Uterus (tissue), 4 donors: ENCODE results near the gene DPP6. TPM values are rescaled to one million over a fixed set of nuclear protein-coding genes. Genes with fewer than 3 reads are reported as not detected.

ENCODE experiments used
- DNase-seq, 2 donors: peaks; one replicate each; pipeline ENCODE4 v3.0.0-alpha.2; 2019 to 2020
- H3K27ac ChIP-seq, 2 donors: fragments of 200-600 bp; sonication (generic); 1 replicate in 1 of 2; 2 replicates in 1 of 2; pipeline ENCODE4 v1.5.1; 2016 to 2018
- H3K27me3 ChIP-seq, 2 donors: fragments of 200-600 bp; sonication (generic); one replicate each; pipeline ENCODE4 v1.5.1; 2018 to 2019; ENCODE audit warnings: control low read depth in 1 of 2
- H3K36me3 ChIP-seq, 2 donors: fragments of 200-600 bp; sonication (generic); one replicate each; pipeline ENCODE4 v1.5.1; 2019; ENCODE audit warnings: control low read depth in 1 of 2
- H3K4me1 ChIP-seq, 2 donors: fragments of 200-600 bp; sonication (generic); one replicate each; pipeline ENCODE4 v1.5.1; 2018 to 2019; ENCODE audit warnings: control low read depth in 1 of 2
- H3K4me3 ChIP-seq, 2 donors: fragments of 200-600 bp; sonication (generic); 1 replicate in 1 of 2; 2 replicates in 1 of 2; pipeline ENCODE4 v1.5.1; 2018 to 2019; ENCODE audit warnings: mild to moderate bottlenecking in 1 of 2
- H3K9me3 ChIP-seq, 2 donors: fragments of 200-600 bp; sonication (generic); one replicate each; pipeline ENCODE4 v1.5.1; 2019; ENCODE audit warnings: control low read depth in 1 of 2
- CTCF ChIP-seq, 4 experiments: fragments of 200-600 bp in 2 of 4; fragments of 450-650 bp in 2 of 4; sonication (generic) in 2 of 4; IDR thresholded peaks; one replicate each; pipeline ENCODE4 v1.5.1; 2016 to 2019; ENCODE audit warnings: antibody characterized with exemption in 4 of 4, mild to moderate bottlenecking in 2 of 4, moderate library complexity in 1 of 4
- POLR2A ChIP-seq, 2 donors: fragments of 450-650 bp; IDR thresholded peaks; one replicate each; pipeline ENCODE4 v1.6.1; 2016; ENCODE audit warnings: antibody characterized with exemption in 2 of 2, mild to moderate bottlenecking in 1 of 2, moderate library complexity in 1 of 2
- intact Hi-C: fragments of 100-400 bp; cut with DNase I; formaldehyde crosslinking; loops from one replicate; pipeline ENCODE4 v1.15.1; 2023; ENCODE audit warnings: low total_unique reads
- total RNA-seq, 4 donors: library from RNA; depleted of rRNA in 3 of 4; stranded (reverse); fragments of >200 nt in 3 of 4; gene quantifications; one replicate each; pipeline versions ENCODE4 v1.1.0 to v1.2.4, GENCODE V29; 2014 to 2023
- donor health status: DM: yes; HTN: yes; CAD: no.

Gene DPP6
- total RNA-seq, 4 donors from 2014 or later = 4.1 to 107 (median 42.7) TPM

- H3K36me3 ChIP-seq = no peaks in the 10 kb centered on the region
- no peak overlapping the region for H3K27ac ChIP-seq
- DNase-seq = no peak
- no peaks in the 10 kb centered on the region for H3K9me3 ChIP-seq
- no peak overlapping the region for H3K4me3 ChIP-seq
- intact Hi-C loops = no loop called here
- no peaks in the 10 kb centered on the region for H3K4me1 ChIP-seq
- no peaks in the 10 kb centered on the region for H3K27me3 ChIP-seq
- TF ChIP-seq CTCF (IDR thresholded peaks at IDR 0.05) (no peak), POLR2A (IDR thresholded peaks at IDR 0.05) (no peak)
Observed at GRCh38 chr7:154579711-154580110, 527.5 kb downstream of the DPP6 start.

- Histone ChIP-seq H3K27ac (no peak overlapping the region), H3K27me3 (no peaks in the 10 kb centered on the region), H3K9me3 (no peaks in the 10 kb centered on the region), H3K4me3 (no peak overlapping the region), H3K4me1 (no peaks in the 10 kb centered on the region), H3K36me3 (no peaks in the 10 kb centered on the region)
- no peak for DNase-seq
- intact Hi-C loops = no loop called here
- TF ChIP-seq POLR2A (IDR thresholded peaks at IDR 0.05) (no peak), CTCF (IDR thresholded peaks at IDR 0.05) (no peak)
Observed at GRCh38 chr7:154581251-154581890, 529.2 kb downstream of the DPP6 start.

- H3K27me3 ChIP-seq = no peaks in the 10 kb centered on the region
- H3K4me1 ChIP-seq = no peaks in the 10 kb centered on the region
- intact Hi-C loops = no loop called here
- TF ChIP-seq CTCF (IDR thresholded peaks at IDR 0.05) (no peak), POLR2A (IDR thresholded peaks at IDR 0.05) (no peak)
- no peaks in the 10 kb centered on the region for H3K9me3 ChIP-seq
- DNase-seq = no peak
- H3K27ac ChIP-seq = no peak overlapping the region
- H3K36me3 ChIP-seq = no peaks in the 10 kb centered on the region
- H3K4me3 ChIP-seq = no peak overlapping the region
Observed at GRCh38 chr7:154583454-154583853, 531.3 kb downstream of the DPP6 start.

DNA sequence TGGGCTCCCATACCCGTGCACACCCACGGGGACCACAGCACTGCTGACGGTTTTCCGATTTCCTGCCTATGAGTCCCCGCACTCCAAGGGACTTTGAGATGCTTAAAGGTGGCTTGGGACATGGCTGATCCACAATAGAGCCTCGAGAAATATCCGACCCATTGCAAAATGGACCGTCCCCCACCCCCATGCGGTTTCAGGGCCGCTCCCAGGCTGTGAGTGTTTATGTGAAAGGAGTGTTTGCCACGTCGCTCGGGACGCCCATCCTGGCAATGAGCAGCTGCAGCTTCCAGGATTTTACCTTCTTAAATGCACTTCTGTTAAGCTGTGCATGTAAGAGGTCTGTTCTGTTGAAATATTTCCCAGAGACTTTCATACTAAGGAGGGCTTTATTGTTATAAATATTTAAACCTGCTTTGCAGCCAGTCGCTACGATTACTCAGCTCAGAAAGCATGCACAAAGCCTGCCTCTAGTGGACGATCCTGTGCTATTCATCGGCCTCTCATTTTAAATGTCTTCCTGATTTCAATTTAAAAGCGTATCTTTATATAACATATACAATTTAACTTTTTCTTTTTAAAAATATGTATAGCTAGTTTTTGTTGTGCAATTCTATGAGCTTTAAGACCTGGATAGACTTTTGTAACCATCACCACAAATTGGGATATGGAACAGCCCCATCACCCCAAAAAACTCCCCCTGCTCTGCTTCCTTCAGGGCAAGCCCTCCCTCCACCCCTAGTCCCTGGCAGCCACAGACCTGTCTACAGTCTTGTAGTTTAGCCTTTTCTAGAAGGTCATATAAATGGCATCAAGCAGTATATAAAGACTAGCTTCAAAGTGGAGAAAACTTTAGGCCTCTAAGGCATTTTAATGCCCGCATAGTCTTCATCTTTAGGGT is 532.4 kb downstream of the DPP6 start:
- TF ChIP-seq POLR2A (IDR thresholded peaks at IDR 0.05) = no peak
- TF ChIP-seq CTCF (IDR thresholded peaks at IDR 0.05) = peak in 1 of 4 experiments; percentile 9
- H3K27me3 ChIP-seq = no peaks in the 10 kb centered on the region
- no peak for DNase-seq
- H3K36me3 ChIP-seq = no peaks in the 10 kb centered on the region
- no peak overlapping the region for H3K27ac ChIP-seq
- no peaks in the 10 kb centered on the region for H3K9me3 ChIP-seq
- H3K4me3 ChIP-seq = no peak overlapping the region
- H3K4me1 ChIP-seq = no peaks in the 10 kb centered on the region
- intact Hi-C loops = no loop called here

GRCh38 chr7:154587792-154588191 is 535.6 kb downstream of the DPP6 start:
- Histone ChIP-seq H3K27ac (no peak overlapping the region), H3K4me1 (no peaks in the 10 kb centered on the region), H3K9me3 (no peaks in the 10 kb centered on the region), H3K4me3 (no peak overlapping the region), H3K36me3 (no peaks in the 10 kb centered on the region), H3K27me3 (no peaks in the 10 kb centered on the region)
- no peak for TF ChIP-seq POLR2A (IDR thresholded peaks at IDR 0.05)
- TF ChIP-seq CTCF (IDR thresholded peaks at IDR 0.05) = no peak
- intact Hi-C loops = no loop called here
- no peak for DNase-seq
